SU-DHL-6 (cell line): ENCODE results near the gene P2RX2.

Experiments
- EZH2phosphoT487 ChIP-seq: fragments of 200-600 bp; sonication (generic), shearing (Covaris generic); conservative IDR thresholded peaks from 2 replicates; pipeline ENCODE4 v1.6.1; 2018; ENCODE audit warnings: mild to moderate bottlenecking, antibody characterized with exemption, low read length, moderate library complexity, mixed read lengths
- TF ChIP-seq, protein P1 (sequence below): fragments of 200-600 bp; sonication (generic); IDR thresholded peaks from one replicate; pipeline ENCODE4 v1.5.1; 2017; ENCODE audit warnings: antibody characterized with exemption, mild to moderate bottlenecking, low read length, moderate library complexity; ENCODE audit not compliant: insufficient read depth, poor library complexity, severe bottlenecking

DNA sequence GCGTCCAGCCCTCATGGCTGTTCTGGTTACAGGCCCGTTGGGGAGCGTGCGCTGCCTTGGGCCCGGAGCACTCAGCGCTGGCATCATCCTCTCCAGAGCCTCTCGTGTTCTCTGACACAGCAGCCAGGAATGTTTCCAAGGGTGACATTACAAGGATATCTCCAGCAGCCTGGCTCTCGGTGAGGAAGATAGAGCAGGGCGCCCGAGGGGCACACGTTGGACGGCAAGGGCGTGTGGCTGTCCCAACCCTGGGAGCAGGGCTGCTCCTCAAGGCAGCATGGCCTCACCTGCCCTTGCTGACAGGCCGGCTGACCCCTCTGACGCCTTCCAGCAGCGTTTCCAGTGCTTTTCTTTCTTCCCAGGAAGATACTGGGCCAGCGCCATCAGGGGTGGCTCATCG is 22.6 kb upstream of the P2RX2 start:
- TF ChIP-seq, protein P1, sequence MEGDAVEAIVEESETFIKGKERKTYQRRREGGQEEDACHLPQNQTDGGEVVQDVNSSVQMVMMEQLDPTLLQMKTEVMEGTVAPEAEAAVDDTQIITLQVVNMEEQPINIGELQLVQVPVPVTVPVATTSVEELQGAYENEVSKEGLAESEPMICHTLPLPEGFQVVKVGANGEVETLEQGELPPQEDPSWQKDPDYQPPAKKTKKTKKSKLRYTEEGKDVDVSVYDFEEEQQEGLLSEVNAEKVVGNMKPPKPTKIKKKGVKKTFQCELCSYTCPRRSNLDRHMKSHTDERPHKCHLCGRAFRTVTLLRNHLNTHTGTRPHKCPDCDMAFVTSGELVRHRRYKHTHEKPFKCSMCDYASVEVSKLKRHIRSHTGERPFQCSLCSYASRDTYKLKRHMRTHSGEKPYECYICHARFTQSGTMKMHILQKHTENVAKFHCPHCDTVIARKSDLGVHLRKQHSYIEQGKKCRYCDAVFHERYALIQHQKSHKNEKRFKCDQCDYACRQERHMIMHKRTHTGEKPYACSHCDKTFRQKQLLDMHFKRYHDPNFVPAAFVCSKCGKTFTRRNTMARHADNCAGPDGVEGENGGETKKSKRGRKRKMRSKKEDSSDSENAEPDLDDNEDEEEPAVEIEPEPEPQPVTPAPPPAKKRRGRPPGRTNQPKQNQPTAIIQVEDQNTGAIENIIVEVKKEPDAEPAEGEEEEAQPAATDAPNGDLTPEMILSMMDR, result no peak
- TF ChIP-seq EZH2phosphoT487, result no peak
